ENCODE measurements around the gene ASCC1.
A peak's percentile ranks its signal among the peaks of the same experiment; 100 is the strongest.
"Not testable (repeated sequence)": the region's sequence is repeated elsewhere in the genome, so short reads cannot be mapped to it uniquely, and the experiment has no call there.

Gene ASCC1

GRCh38 chr10:72253578-72253977 lies 37.5 kb upstream of the ASCC1 start:
- Mint-ChIP-seq H3K4me1 (peaks cover 72% of the 10 kb centered on the region), H3K9me3 (no peaks in the 10 kb centered on the region), H3K27ac (peak overlapping the region; percentile 62), H3K27me3 (no peaks in the 10 kb centered on the region), H3K36me3 (no peaks in the 10 kb centered on the region), H3K4me3 (no peak overlapping the region)
- no peak for ATAC-seq

- no peaks in the 10 kb centered on the region for H3K36me3 Mint-ChIP-seq
- H3K4me3 Mint-ChIP-seq: no peak overlapping the region
- no peaks in the 10 kb centered on the region for H3K9me3 Mint-ChIP-seq
- H3K27me3 Mint-ChIP-seq: no peaks in the 10 kb centered on the region
- peak overlapping the region; percentile 62 for H3K27ac Mint-ChIP-seq
- no peak for ATAC-seq
- H3K4me1 Mint-ChIP-seq: peaks cover 75% of the 10 kb centered on the region
Observed at GRCh38 chr10:72252972-72253371, 36.9 kb upstream of the ASCC1 start.

- Mint-ChIP-seq H3K36me3 (no peaks in the 10 kb centered on the region), H3K4me1 (peaks cover 76% of the 10 kb centered on the region), H3K27me3 (no peaks in the 10 kb centered on the region), H3K9me3 (no peaks in the 10 kb centered on the region), H3K27ac (peak overlapping the region; percentile 67), H3K4me3 (no peak overlapping the region)
- no peak for ATAC-seq
Observed at GRCh38 chr10:72251635-72252034, 35.6 kb upstream of the ASCC1 start.

DNA sequence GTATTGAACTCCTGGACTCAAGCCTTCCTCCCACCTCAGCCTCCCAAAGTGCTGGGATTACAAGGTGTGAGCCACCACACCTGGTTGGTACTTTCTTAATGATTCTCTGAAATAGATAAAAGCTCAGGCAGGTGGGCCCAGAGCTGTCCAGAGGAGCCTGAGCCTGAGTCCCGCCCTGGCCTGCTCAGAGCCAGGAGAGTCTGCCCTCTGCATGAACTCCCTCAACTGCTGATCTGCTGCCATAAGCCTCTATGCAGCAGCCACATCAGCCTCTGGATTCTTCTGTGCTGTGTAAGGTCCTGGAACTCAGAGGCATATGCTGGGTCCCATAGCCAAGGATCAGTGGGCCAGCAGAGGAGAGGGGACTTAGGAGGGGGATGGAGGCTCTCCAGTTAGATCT lies 34.6 kb upstream of the ASCC1 start:
- no peaks in the 10 kb centered on the region for H3K27me3 Mint-ChIP-seq
- H3K9me3 Mint-ChIP-seq: no peaks in the 10 kb centered on the region
- peaks cover 76% of the 10 kb centered on the region for H3K4me1 Mint-ChIP-seq
- ATAC-seq: no peak
- H3K27ac Mint-ChIP-seq: peak overlapping the region; percentile 78
- no peaks in the 10 kb centered on the region for H3K36me3 Mint-ChIP-seq
- H3K4me3 Mint-ChIP-seq: peak overlapping the region; percentile 3

DNA sequence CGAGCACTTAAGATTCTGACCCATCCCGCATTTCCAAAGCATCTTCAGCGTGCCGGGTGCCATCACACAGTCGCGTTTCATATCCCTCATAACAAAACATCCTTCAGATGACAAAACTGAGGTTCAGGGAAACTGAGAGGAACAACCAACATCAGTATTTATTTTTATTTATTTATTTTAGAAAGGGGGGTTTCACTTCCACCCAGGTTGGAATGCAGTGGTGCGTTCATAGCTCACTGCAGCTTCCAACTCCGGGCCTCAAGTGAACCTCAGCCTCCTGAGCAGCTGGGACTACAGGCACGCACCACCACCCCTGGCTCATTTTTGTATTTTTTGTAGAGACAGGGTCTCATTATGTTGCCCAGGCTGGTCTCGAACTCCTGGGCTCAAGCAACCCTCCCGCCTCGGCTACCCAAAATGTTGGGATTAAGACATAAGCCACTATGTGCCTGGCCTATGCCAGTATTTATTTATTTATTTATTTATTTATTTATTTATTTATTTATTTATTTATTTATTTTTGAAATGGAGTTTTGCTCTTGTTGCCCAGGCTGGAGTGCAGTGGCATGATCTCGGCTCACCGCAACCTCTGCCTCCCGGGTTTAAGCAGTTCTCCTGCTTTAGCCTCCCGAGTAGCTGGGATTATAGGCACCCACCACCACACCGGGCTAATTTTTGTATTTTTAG lies 33.2 kb upstream of the ASCC1 start:
- not testable (repeated sequence) for H3K9me3 Mint-ChIP-seq, H3K27me3 Mint-ChIP-seq, H3K36me3 Mint-ChIP-seq
- peak; percentile 1 for ATAC-seq
- Mint-ChIP-seq H3K27ac (peak overlapping the region; percentile 86), H3K4me1 (peaks cover 80% of the 10 kb centered on the region), H3K4me3 (peak overlapping the region; percentile 67)

- Mint-ChIP-seq H3K4me1 (peaks cover 85% of the 10 kb centered on the region), H3K27ac (peak overlapping the region; percentile 86), H3K9me3 (no peaks in the 10 kb centered on the region), H3K27me3 (no peaks in the 10 kb centered on the region), H3K4me3 (peak overlapping the region; percentile 67), H3K36me3 (no peaks in the 10 kb centered on the region)
- ATAC-seq: peak; percentile 95
Observed at GRCh38 chr10:72248468-72249151, 32.5 kb upstream of the ASCC1 start.

GRCh38 chr10:72245949-72246525 lies 30.0 kb upstream of the ASCC1 start:
- no peaks in the 10 kb centered on the region for H3K9me3 Mint-ChIP-seq
- H3K4me1 Mint-ChIP-seq: peaks cover 88% of the 10 kb centered on the region
- H3K27me3 Mint-ChIP-seq: no peaks in the 10 kb centered on the region
- H3K36me3 Mint-ChIP-seq: no peaks in the 10 kb centered on the region
- no peak for ATAC-seq
- H3K4me3 Mint-ChIP-seq: no peak overlapping the region
- peak overlapping the region; percentile 67 for H3K27ac Mint-ChIP-seq

DNA sequence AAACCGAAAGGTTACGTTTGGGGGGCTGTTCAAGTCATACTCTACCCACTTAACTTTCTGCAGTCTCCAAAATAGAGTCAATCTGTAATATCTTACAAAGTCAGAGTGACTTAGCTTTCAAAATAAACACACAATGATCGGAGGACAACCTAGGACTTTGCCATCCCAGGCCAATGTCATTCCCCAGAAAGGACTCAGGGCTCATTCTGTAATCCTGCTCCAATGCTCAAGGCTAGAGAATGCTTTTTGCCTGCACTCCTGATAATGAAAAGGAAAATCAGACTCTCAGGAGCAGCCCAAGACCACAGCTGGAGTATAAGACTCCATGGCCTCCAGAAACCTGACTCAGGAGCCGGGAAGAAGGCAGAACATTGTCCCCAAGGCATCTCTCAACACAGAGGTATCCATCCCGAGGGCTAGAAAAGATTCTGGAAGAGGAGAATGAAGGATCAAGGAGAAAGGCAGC lies 28.5 kb upstream of the ASCC1 start:
- no peak for ATAC-seq
- Mint-ChIP-seq H3K9me3 (no peaks in the 10 kb centered on the region), H3K27ac (peak overlapping the region; percentile 67), H3K4me3 (no peak overlapping the region), H3K36me3 (peaks cover 4% of the 10 kb centered on the region), H3K27me3 (no peaks in the 10 kb centered on the region), H3K4me1 (peaks cover 84% of the 10 kb centered on the region)

DNA sequence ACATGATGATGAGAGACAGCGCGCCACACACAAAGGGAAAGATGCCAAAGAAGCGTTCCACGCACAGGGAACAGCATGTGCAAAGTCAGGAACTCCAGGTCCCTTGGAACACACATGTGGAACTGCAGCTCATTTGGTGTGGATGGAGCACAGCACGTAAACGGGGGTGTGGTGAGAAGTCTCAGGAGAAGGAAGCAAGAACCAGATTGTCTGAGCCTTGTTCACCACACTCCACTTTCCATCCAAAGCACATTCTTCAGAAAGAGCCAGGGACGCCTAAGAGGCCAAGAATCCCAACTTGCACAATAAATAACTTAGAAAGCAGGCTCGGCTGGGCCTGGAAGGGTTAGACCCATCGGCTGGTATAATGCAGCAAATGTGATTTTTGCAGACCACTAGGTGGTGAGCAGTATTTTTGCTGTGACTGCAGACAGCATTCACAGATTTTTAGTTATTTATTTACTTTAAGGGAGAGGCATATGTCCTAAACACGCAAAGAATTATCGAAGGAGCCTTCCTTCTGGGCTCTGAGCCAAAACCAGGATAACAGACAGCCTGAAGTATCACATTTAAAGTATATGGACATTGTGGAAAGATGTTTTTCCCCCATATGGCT lies 27.9 kb upstream of the ASCC1 start:
- H3K27me3 Mint-ChIP-seq: no peaks in the 10 kb centered on the region
- peaks cover 7% of the 10 kb centered on the region for H3K36me3 Mint-ChIP-seq
- no peaks in the 10 kb centered on the region for H3K9me3 Mint-ChIP-seq
- no peak for ATAC-seq
- peaks cover 87% of the 10 kb centered on the region for H3K4me1 Mint-ChIP-seq
- H3K4me3 Mint-ChIP-seq: no peak overlapping the region
- H3K27ac Mint-ChIP-seq: peak overlapping the region; percentile 67

- Mint-ChIP-seq H3K27ac (peak overlapping the region; percentile 67), H3K4me3 (no peak overlapping the region), H3K9me3 (no peaks in the 10 kb centered on the region), H3K36me3 (peaks cover 7% of the 10 kb centered on the region), H3K27me3 (no peaks in the 10 kb centered on the region), H3K4me1 (peaks cover 83% of the 10 kb centered on the region)
- ATAC-seq: peak; percentile 60
Observed at GRCh38 chr10:72242675-72243074, 26.6 kb upstream of the ASCC1 start.

DNA sequence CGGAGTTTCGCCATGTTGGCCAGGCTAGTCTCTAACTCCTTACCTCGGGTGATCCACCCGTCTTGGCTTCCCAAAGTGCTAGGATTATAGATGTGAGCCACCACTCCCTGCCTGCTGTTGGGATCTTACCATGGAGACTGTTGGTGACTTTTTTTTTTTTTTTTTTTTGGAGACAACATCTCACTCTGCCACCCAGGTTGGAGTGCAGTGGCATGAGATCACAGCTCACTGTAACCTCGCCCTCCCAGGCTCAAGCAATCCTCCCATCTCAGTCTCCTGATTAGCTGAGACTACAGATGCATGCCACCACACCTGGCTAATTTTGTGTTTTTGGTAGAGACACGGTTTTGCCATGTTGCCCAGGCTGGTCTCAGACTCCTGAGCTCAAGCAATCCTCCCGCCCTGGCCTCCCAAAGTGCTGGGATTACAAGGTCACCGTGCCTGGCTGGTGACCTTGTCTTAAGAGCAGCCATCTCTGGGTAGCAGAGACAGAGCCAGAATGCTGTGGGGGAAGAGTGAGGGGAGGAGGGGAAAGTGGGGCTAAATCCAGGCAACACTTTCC lies 25.7 kb upstream of the ASCC1 start:
- Mint-ChIP-seq H3K36me3 (peaks cover 11% of the 10 kb centered on the region), H3K4me3 (no peak overlapping the region), H3K27ac (peak overlapping the region; percentile 67), H3K9me3 (no peaks in the 10 kb centered on the region), H3K4me1 (peaks cover 79% of the 10 kb centered on the region), H3K27me3 (no peaks in the 10 kb centered on the region)
- ATAC-seq: no peak

- H3K9me3 Mint-ChIP-seq: no peaks in the 10 kb centered on the region
- H3K27me3 Mint-ChIP-seq: no peaks in the 10 kb centered on the region
- no peak for ATAC-seq
- H3K27ac Mint-ChIP-seq: no peak overlapping the region
- no peak overlapping the region for H3K4me3 Mint-ChIP-seq
- H3K4me1 Mint-ChIP-seq: peaks cover 69% of the 10 kb centered on the region
- H3K36me3 Mint-ChIP-seq: peaks cover 19% of the 10 kb centered on the region
Observed at GRCh38 chr10:72240371-72240770, 24.3 kb upstream of the ASCC1 start.

DNA sequence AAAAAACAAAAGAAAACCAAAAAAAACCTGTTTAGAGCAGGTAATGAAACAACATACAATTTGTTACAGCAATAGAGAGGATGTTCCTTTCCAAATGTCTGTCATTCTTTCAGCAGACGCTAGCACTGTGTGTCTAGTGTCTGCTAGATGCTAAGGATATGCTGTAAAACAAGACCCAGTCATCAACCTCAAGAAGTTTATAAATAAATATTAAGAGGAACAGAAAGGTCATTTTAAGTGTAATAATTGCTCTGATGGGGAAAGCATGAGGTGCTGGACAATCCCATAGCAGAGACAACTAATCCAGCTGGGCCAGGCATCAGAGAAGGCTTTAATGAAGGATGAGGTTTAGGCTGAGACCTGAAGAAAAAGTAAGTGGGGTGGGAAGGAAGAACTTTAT lies 23.3 kb upstream of the ASCC1 start:
- Mint-ChIP-seq H3K27ac (peak overlapping the region; percentile 20), H3K36me3 (peaks cover 19% of the 10 kb centered on the region)

GRCh38 chr10:72238392-72239175 lies 22.5 kb upstream of the ASCC1 start:
- Mint-ChIP-seq H3K4me3 (no peak overlapping the region), H3K9me3 (no peaks in the 10 kb centered on the region), H3K36me3 (peaks cover 20% of the 10 kb centered on the region), H3K27me3 (no peaks in the 10 kb centered on the region), H3K4me1 (peaks cover 51% of the 10 kb centered on the region), H3K27ac (peak overlapping the region; percentile 20)
- ATAC-seq: no peak

More for the DNA sequence above, 23.3 kb upstream of the ASCC1 start:
- Mint-ChIP-seq H3K9me3 (no peaks in the 10 kb centered on the region), H3K4me3 (no peak overlapping the region), H3K4me1 (peaks cover 60% of the 10 kb centered on the region), H3K27me3 (no peaks in the 10 kb centered on the region)
- peak; percentile 20 for ATAC-seq

Data from stimulated activated memory B cell treated with anti-CD40 and anti-IgM and Interleukin-4, amounts not matched to agents 10 μg/mL and 1 μg/mL and 100 μg/mL, for 72 hours (primary cell).